Measurements from ENCODE around the gene STARD7.
A peak's percentile ranks its signal among the peaks of the same experiment; 100 is the strongest.

The STARD7 gene

GRCh38 chr2:96205888-96206287 lies 2.7 kb downstream of the STARD7 start:
- no peak for DNase-seq
- no peaks in the 10 kb centered on the region; the same call in 1 of the 2 replicates for H3K36me3 ChIP-seq
- no peaks in the 10 kb centered on the region for H3K9me3 ChIP-seq
- peak overlapping the region; percentile 14; the same call in 1 of the 2 replicates for H3K4me3 ChIP-seq (ENCODE audit: low read depth, low read length)
- no peaks in the 10 kb centered on the region for H3K4me1 ChIP-seq
- no peaks in the 10 kb centered on the region for H3K27me3 ChIP-seq
- no peak for TF ChIP-seq CTCF (IDR thresholded peaks at IDR 0.05; ENCODE audit: low read depth, low read length)

GRCh38 chr2:96204836-96205624 lies 3.6 kb downstream of the STARD7 start:
- Histone ChIP-seq H3K4me1 (no peaks in the 10 kb centered on the region), H3K4me3 (ENCODE audit: low read depth, low read length) (no peak overlapping the region), H3K27me3 (no peaks in the 10 kb centered on the region), H3K9me3 (no peaks in the 10 kb centered on the region), H3K36me3 (no peaks in the 10 kb centered on the region; the same call in 1 of the 2 replicates)
- TF ChIP-seq CTCF (IDR thresholded peaks at IDR 0.05; ENCODE audit: low read depth, low read length): no peak
- DNase-seq: no peak

GRCh38 chr2:96203130-96204028 lies 5.2 kb downstream of the STARD7 start:
- no peak for TF ChIP-seq CTCF (IDR thresholded peaks at IDR 0.05; ENCODE audit: low read depth, low read length)
- H3K4me3 ChIP-seq (ENCODE audit: low read depth, low read length): no peak overlapping the region
- H3K27me3 ChIP-seq: no peaks in the 10 kb centered on the region
- H3K9me3 ChIP-seq: no peaks in the 10 kb centered on the region
- no peak for DNase-seq
- H3K4me1 ChIP-seq: no peaks in the 10 kb centered on the region
- no peaks in the 10 kb centered on the region; the same call in 1 of the 2 replicates for H3K36me3 ChIP-seq

- H3K36me3 ChIP-seq: no peaks in the 10 kb centered on the region; the same call in 1 of the 2 replicates
- H3K9me3 ChIP-seq: no peaks in the 10 kb centered on the region
- H3K4me1 ChIP-seq: no peaks in the 10 kb centered on the region
- no peaks in the 10 kb centered on the region for H3K27me3 ChIP-seq
- DNase-seq: no peak
- H3K4me3 ChIP-seq (ENCODE audit: low read depth, low read length): no peak overlapping the region
- TF ChIP-seq CTCF (IDR thresholded peaks at IDR 0.05; ENCODE audit: low read depth, low read length): no peak
Observed at GRCh38 chr2:96202152-96202854, 6.3 kb downstream of the STARD7 start.

- Histone ChIP-seq H3K9me3 (no peaks in the 10 kb centered on the region), H3K4me1 (no peaks in the 10 kb centered on the region)
- TF ChIP-seq CTCF (IDR thresholded peaks at IDR 0.05; ENCODE audit: low read depth, low read length): no peak
Observed at GRCh38 chr2:96201338-96201737, 7.3 kb downstream of the STARD7 start.

More at GRCh38 chr2:96201338-96201737, 7.3 kb downstream of the STARD7 start:
- H3K36me3 ChIP-seq: no peaks in the 10 kb centered on the region
- no peak for DNase-seq
- no peaks in the 10 kb centered on the region for H3K27me3 ChIP-seq
- no peak overlapping the region for H3K4me3 ChIP-seq (ENCODE audit: low read depth, low read length)
